ENCODE results near the gene AMIGO1. TPM values are rescaled to one million over a fixed set of nuclear protein-coding genes. Genes with fewer than 3 reads are reported as not detected.

Gene AMIGO1
- total and polyA plus RNA-seq, 2 experiments from 2014 or later, result 7.7 to 10.5 TPM

- no peaks in the 10 kb centered on the region for H3K9me3 ChIP-seq (ENCODE audit: low read depth)
- DNase-seq (ENCODE audit: low read depth in 1 of 2, low spot score in 1 of 2), result no peak
- peak overlapping the region; percentile 96 for H3K27ac ChIP-seq
- TF ChIP-seq, protein P1, sequence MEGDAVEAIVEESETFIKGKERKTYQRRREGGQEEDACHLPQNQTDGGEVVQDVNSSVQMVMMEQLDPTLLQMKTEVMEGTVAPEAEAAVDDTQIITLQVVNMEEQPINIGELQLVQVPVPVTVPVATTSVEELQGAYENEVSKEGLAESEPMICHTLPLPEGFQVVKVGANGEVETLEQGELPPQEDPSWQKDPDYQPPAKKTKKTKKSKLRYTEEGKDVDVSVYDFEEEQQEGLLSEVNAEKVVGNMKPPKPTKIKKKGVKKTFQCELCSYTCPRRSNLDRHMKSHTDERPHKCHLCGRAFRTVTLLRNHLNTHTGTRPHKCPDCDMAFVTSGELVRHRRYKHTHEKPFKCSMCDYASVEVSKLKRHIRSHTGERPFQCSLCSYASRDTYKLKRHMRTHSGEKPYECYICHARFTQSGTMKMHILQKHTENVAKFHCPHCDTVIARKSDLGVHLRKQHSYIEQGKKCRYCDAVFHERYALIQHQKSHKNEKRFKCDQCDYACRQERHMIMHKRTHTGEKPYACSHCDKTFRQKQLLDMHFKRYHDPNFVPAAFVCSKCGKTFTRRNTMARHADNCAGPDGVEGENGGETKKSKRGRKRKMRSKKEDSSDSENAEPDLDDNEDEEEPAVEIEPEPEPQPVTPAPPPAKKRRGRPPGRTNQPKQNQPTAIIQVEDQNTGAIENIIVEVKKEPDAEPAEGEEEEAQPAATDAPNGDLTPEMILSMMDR (IDR thresholded peaks at IDR 0.05; ENCODE audit: low read depth, low read length), result no peak
- H3K4me1 ChIP-seq (ENCODE audit: low read depth), result peaks cover 6% of the 10 kb centered on the region
- peaks cover 42% of the 10 kb centered on the region for H3K27me3 ChIP-seq
- peak overlapping the region; percentile 72 for H3K4me3 ChIP-seq
- no peaks in the 10 kb centered on the region for H3K36me3 ChIP-seq
Observed at GRCh38 chr1:109467301-109467777, 42.2 kb downstream of the AMIGO1 start.

DNA sequence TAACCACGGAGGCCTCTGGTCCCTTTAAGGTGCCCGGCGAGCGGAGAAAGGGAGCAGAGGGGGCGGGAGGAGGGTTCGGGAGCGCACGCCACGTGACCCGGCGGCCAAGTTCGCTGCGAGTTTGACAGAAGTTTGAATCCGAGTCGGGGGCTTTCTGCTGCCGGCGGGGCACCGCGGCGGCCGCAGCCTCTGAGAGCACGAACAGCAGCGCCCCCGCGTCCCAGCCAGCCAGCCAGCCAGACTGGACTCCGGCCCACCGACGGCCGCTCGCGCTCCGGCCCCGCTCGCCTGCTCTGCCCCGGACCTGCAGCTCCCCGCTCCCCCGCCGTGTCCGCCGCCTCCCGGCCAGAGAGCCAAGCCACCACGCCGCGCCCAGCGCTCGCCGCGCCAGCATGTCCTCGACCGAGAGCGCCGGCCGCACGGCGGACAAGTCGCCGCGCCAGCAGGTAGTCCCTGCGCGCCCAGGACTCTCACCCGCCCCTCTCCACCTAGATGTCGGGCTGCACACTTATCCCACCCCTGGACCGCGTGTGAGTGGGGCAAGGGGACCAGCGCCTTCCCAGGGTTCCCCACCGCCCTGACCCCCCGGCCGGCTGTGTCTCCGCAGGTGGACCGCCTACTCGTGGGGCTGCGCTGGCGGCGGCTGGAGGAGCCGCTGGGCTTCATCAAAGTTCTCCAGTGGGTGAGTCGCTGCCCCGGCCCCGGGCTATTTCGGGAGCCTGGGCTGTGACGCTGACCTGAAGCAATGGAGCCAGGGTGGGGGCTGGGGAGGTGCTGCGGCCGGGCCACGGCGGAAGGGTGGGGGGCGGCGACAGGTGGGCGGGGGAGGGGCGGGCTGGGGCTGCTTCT is 42.9 kb downstream of the AMIGO1 start, which contains the start of gene SYPL2:
Gene SYPL2, plus strand, starts transcription at position 95 of the 849 bp plus-strand sequence. Its CDS starts 298 bp downstream, at position 393.
- Histone ChIP-seq H3K27me3 (peaks cover 46% of the 10 kb centered on the region), H3K36me3 (no peaks in the 10 kb centered on the region), H3K27ac (peak within 1 kb of the TSS; percentile 96), H3K9me3 (ENCODE audit: low read depth) (no peaks in the 10 kb centered on the region), H3K4me3 (peak within 1 kb of the TSS; percentile 72), H3K4me1 (ENCODE audit: low read depth) (peaks cover 6% of the 10 kb centered on the region)
- peak; percentile 21 to 85 for DNase-seq (ENCODE audit: low read depth in 1 of 2, low spot score in 1 of 2)
- TF ChIP-seq, protein P1 (IDR thresholded peaks at IDR 0.05; ENCODE audit: low read depth, low read length), result no peak

- Histone ChIP-seq H3K27me3 (peaks cover 46% of the 10 kb centered on the region), H3K4me3 (peak overlapping the region; percentile 72), H3K27ac (peak overlapping the region; percentile 96), H3K36me3 (no peaks in the 10 kb centered on the region), H3K4me1 (ENCODE audit: low read depth) (peaks cover 6% of the 10 kb centered on the region), H3K9me3 (ENCODE audit: low read depth) (no peaks in the 10 kb centered on the region)
- TF ChIP-seq, protein P1 (IDR thresholded peaks at IDR 0.05; ENCODE audit: low read depth, low read length), result no peak
- no peak for DNase-seq (ENCODE audit: low read depth in 1 of 2, low spot score in 1 of 2)
Observed at GRCh38 chr1:109466125-109466451, 43.4 kb downstream of the AMIGO1 start.

GRCh38 chr1:109457819-109458218 is 51.7 kb downstream of the AMIGO1 start:
- no peaks in the 10 kb centered on the region for H3K9me3 ChIP-seq (ENCODE audit: low read depth)
- no peak for DNase-seq (ENCODE audit: low read depth in 1 of 2, low spot score in 1 of 2)
- H3K27ac ChIP-seq, result no peak overlapping the region
- H3K27me3 ChIP-seq, result peaks cover 7% of the 10 kb centered on the region
- TF ChIP-seq, protein P1 (IDR thresholded peaks at IDR 0.05; ENCODE audit: low read depth, low read length), result no peak
- H3K4me1 ChIP-seq (ENCODE audit: low read depth), result no peaks in the 10 kb centered on the region
- no peak overlapping the region for H3K4me3 ChIP-seq
- no peaks in the 10 kb centered on the region for H3K36me3 ChIP-seq

GRCh38 chr1:109454497-109455133 is 54.9 kb downstream of the AMIGO1 start:
- Histone ChIP-seq H3K27ac (no peak overlapping the region), H3K9me3 (ENCODE audit: low read depth) (no peaks in the 10 kb centered on the region), H3K27me3 (no peaks in the 10 kb centered on the region), H3K36me3 (no peaks in the 10 kb centered on the region), H3K4me3 (no peak overlapping the region), H3K4me1 (ENCODE audit: low read depth) (no peaks in the 10 kb centered on the region)
- no peak for DNase-seq (ENCODE audit: low read depth in 1 of 2, low spot score in 1 of 2)
- TF ChIP-seq, protein P1 (IDR thresholded peaks at IDR 0.05; ENCODE audit: low read depth, low read length), result no peak

Other genes starting within 250 kb of the AMIGO1 start
- 7.5 and 41.8 TPM in 2 replicates for gene PSRC1, start 226.6 kb downstream of the AMIGO1 start, total RNA-seq
- 13.4 and 45.6 TPM in 2 replicates for gene PSRC1, start 226.6 kb downstream of the AMIGO1 start, polyA plus RNA-seq
- not detected in 2 replicates for gene MYBPHL, start 202.7 kb downstream of the AMIGO1 start, total RNA-seq
- gene MYBPHL, start 202.7 kb downstream of the AMIGO1 start, polyA plus RNA-seq, result 0.57 TPM in 1 of 2 replicates, not detected in the other
- 25.0 and 25.9 TPM in 2 replicates for gene SORT1, start 111.8 kb downstream of the AMIGO1 start, total RNA-seq
- 27.6 and 35.8 TPM in 2 replicates for gene SORT1, start 111.8 kb downstream of the AMIGO1 start, polyA plus RNA-seq
- gene PSMA5, start 83.3 kb downstream of the AMIGO1 start, total RNA-seq, result 23.9 and 24.8 TPM in 2 replicates
- gene PSMA5, start 83.3 kb downstream of the AMIGO1 start, polyA plus RNA-seq, result 96.6 and 103 TPM in 2 replicates
- 10.7 and 17.8 TPM in 2 replicates for gene SYPL2, start 43.2 kb downstream of the AMIGO1 start, total RNA-seq
- 17.0 and 27.3 TPM in 2 replicates for gene SYPL2, start 43.2 kb downstream of the AMIGO1 start, polyA plus RNA-seq
- gene ATXN7L2, start 25.8 kb downstream of the AMIGO1 start, total RNA-seq, result 14.7 and 17.8 TPM in 2 replicates
- 7.0 and 11.9 TPM in 2 replicates for gene ATXN7L2, start 25.8 kb downstream of the AMIGO1 start, polyA plus RNA-seq
- 5.3 and 7.2 TPM in 2 replicates for gene CYB561D1, start 15.6 kb downstream of the AMIGO1 start, total RNA-seq
- 5.5 and 6.6 TPM in 2 replicates for gene CYB561D1, start 15.6 kb downstream of the AMIGO1 start, polyA plus RNA-seq
- 1.9 and 3.3 TPM in 2 replicates for gene GPR61, start 30.1 kb upstream of the AMIGO1 start, total RNA-seq
- 1.9 and 2.7 TPM in 2 replicates for gene GPR61, start 30.1 kb upstream of the AMIGO1 start, polyA plus RNA-seq
- gene GNAI3, start 38.9 kb upstream of the AMIGO1 start, total RNA-seq, result 4.7 and 5.0 TPM in 2 replicates
- gene GNAI3, start 38.9 kb upstream of the AMIGO1 start, polyA plus RNA-seq, result 7.9 and 9.3 TPM in 2 replicates
- not detected in 2 replicates for gene GNAT2, start 109.9 kb upstream of the AMIGO1 start, total RNA-seq
- 0.22 TPM in 1 of 2 replicates, not detected in the other for gene GNAT2, start 109.9 kb upstream of the AMIGO1 start, polyA plus RNA-seq
- gene AMPD2, start 110.1 kb upstream of the AMIGO1 start, total RNA-seq, result 72.8 and 116 TPM in 2 replicates
- 47.9 and 53.2 TPM in 2 replicates for gene AMPD2, start 110.1 kb upstream of the AMIGO1 start, polyA plus RNA-seq
- 53.5 and 65.3 TPM in 2 replicates for gene GSTM4, start 146.4 kb upstream of the AMIGO1 start, total RNA-seq
- gene GSTM4, start 146.4 kb upstream of the AMIGO1 start, polyA plus RNA-seq, result 134 and 136 TPM in 2 replicates
- gene GSTM2, start 158.3 kb upstream of the AMIGO1 start, total RNA-seq, result 55.2 and 78.5 TPM in 2 replicates
- 117 and 164 TPM in 2 replicates for gene GSTM2, start 158.3 kb upstream of the AMIGO1 start, polyA plus RNA-seq
- gene GSTM1, start 178.1 kb upstream of the AMIGO1 start, total RNA-seq, result 5.5 and 14.1 TPM in 2 replicates
- gene GSTM1, start 178.1 kb upstream of the AMIGO1 start, polyA plus RNA-seq, result 10.7 and 33.1 TPM in 2 replicates
- 0.21 TPM in 1 of 2 replicates, not detected in the other for gene GSTM5, start 202.5 kb upstream of the AMIGO1 start, total RNA-seq
- not detected in 2 replicates for gene GSTM5, start 202.5 kb upstream of the AMIGO1 start, polyA plus RNA-seq
- 46.9 and 65.8 TPM in 2 replicates for gene GSTM3, start 231.3 kb upstream of the AMIGO1 start, total RNA-seq
- gene GSTM3, start 231.3 kb upstream of the AMIGO1 start, polyA plus RNA-seq, result 139 and 167 TPM in 2 replicates

Measured in cardiac muscle cell (in vitro differentiated cells and primary cell).